ENCODE measurements around the gene PSMD1.

- TF ChIP-seq CTCF (IDR thresholded peaks at IDR 0.05) (no peak), ZFX (IDR thresholded peaks at IDR 0.05; ENCODE audit: borderline replicate concordance) (no peak)
These were observed 117.6 kb downstream of the PSMD1 start for GRCh38 chr2:231174211-231174651.
